HCT116 (cell line): ENCODE measurements around the gene DERA.

Experiments used
- CBX3 ChIP-seq: IDR thresholded peaks from 2 replicates; pipeline ENCODE4 v1.6.1; 2012; ENCODE audit warnings: low read depth
- CEBPB ChIP-seq: IDR thresholded peaks from 2 replicates; pipeline ENCODE4 v1.6.1; 2012; ENCODE audit warnings: low read depth
- EZH2 ChIP-seq: fragments of 200-600 bp; sonication (generic); IDR thresholded peaks from 2 replicates; pipeline ENCODE4 v1.6.1; 2017; ENCODE audit warnings: antibody characterized with exemption, mixed run types
- EZH2phosphoT487 ChIP-seq: fragments of 200-600 bp; IDR thresholded peaks from 2 replicates; pipeline ENCODE4 v1.6.1; 2018; ENCODE audit warnings: antibody characterized with exemption, borderline replicate concordance
- TF ChIP-seq, protein P1 (sequence below): IDR thresholded peaks from 2 replicates; pipeline ENCODE4 v1.6.1; 2012; ENCODE audit warnings: low read depth
- TF ChIP-seq, protein P2 (sequence below), 3 experiments: fragments of 200-600 bp in 1 of 3; sonication (generic) in 1 of 3; IDR thresholded peaks in 2 of 3; conservative IDR thresholded peaks in 1 of 3; 2 replicates each; pipeline ENCODE4 v1.5.1; 2012 to 2017; ENCODE audit warnings: low read depth in 2 of 3, low read length in 2 of 3, antibody characterized with exemption in 1 of 3, borderline replicate concordance in 1 of 3, control low read depth in 1 of 3, mild to moderate bottlenecking in 1 of 3, mixed read lengths in 1 of 3, mixed run types in 1 of 3, moderate library complexity in 1 of 3; ENCODE audit not compliant: insufficient read depth in 1 of 3

DNA sequence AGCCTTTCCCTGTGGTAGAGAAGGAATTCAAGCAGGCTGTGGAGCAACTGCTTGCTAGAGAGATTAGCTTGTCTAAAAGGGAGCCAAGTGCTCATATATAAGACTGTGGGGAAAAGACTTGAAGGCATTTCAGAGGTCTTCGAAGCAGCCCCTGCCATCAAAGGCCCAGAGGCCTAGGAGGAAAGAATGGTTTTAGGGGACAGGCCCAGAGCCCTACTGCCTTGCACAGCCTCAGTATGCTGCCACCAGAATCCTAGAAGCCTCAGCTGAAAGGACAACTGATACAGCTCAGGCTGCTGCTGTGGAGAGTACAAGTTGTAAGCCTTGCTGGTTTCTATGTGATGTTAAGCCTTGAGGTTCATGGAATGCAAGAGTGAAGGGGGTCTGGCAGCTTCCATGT is 109.9 kb downstream of the DERA start:
- TF ChIP-seq, protein P1, sequence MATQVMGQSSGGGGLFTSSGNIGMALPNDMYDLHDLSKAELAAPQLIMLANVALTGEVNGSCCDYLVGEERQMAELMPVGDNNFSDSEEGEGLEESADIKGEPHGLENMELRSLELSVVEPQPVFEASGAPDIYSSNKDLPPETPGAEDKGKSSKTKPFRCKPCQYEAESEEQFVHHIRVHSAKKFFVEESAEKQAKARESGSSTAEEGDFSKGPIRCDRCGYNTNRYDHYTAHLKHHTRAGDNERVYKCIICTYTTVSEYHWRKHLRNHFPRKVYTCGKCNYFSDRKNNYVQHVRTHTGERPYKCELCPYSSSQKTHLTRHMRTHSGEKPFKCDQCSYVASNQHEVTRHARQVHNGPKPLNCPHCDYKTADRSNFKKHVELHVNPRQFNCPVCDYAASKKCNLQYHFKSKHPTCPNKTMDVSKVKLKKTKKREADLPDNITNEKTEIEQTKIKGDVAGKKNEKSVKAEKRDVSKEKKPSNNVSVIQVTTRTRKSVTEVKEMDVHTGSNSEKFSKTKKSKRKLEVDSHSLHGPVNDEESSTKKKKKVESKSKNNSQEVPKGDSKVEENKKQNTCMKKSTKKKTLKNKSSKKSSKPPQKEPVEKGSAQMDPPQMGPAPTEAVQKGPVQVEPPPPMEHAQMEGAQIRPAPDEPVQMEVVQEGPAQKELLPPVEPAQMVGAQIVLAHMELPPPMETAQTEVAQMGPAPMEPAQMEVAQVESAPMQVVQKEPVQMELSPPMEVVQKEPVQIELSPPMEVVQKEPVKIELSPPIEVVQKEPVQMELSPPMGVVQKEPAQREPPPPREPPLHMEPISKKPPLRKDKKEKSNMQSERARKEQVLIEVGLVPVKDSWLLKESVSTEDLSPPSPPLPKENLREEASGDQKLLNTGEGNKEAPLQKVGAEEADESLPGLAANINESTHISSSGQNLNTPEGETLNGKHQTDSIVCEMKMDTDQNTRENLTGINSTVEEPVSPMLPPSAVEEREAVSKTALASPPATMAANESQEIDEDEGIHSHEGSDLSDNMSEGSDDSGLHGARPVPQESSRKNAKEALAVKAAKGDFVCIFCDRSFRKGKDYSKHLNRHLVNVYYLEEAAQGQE = no peak
- no peak for TF ChIP-seq EZH2
- no peak for TF ChIP-seq CBX3
- TF ChIP-seq CEBPB = no peak
- TF ChIP-seq, protein P2, sequence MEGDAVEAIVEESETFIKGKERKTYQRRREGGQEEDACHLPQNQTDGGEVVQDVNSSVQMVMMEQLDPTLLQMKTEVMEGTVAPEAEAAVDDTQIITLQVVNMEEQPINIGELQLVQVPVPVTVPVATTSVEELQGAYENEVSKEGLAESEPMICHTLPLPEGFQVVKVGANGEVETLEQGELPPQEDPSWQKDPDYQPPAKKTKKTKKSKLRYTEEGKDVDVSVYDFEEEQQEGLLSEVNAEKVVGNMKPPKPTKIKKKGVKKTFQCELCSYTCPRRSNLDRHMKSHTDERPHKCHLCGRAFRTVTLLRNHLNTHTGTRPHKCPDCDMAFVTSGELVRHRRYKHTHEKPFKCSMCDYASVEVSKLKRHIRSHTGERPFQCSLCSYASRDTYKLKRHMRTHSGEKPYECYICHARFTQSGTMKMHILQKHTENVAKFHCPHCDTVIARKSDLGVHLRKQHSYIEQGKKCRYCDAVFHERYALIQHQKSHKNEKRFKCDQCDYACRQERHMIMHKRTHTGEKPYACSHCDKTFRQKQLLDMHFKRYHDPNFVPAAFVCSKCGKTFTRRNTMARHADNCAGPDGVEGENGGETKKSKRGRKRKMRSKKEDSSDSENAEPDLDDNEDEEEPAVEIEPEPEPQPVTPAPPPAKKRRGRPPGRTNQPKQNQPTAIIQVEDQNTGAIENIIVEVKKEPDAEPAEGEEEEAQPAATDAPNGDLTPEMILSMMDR (IDR thresholded peaks at IDR 0.05 in 2 of 3, conservative IDR thresholded peaks at IDR 0.05 in 1 of 3; ENCODE audit: borderline replicate concordance in 1 of 3, insufficient read depth in 1 of 3, low read depth in 2 of 3, low read length in 2 of 3) = no peak
- TF ChIP-seq EZH2phosphoT487 = no peak
